ENCODE data around the gene CNTNAP2.

GRCh38 chr7:148403466-148403993 is 2286.9 kb downstream of the CNTNAP2 start:
- TF ChIP-seq CEBPG (CRISPR knock-in tag; IDR thresholded peaks at IDR 0.05), result no peak
- no peak for TF ChIP-seq NFE2L2 (IDR thresholded peaks at IDR 0.05; ENCODE audit: low read length)
- TF ChIP-seq BRCA1 (CRISPR knock-in tag; IDR thresholded peaks at IDR 0.05), result no peak
